HG03565 (cell line): Measurements from ENCODE around the gene RSU1.

Experiments used
- ATAC-seq: cut with Tn5 transposase; IDR thresholded peaks from one replicate; pipeline ENCODE4 v1.9.1; 2021; ENCODE audit warnings: mild to moderate bottlenecking, moderate library complexity; ENCODE audit not compliant: unreplicated experiment

RSU1 gene

DNA sequence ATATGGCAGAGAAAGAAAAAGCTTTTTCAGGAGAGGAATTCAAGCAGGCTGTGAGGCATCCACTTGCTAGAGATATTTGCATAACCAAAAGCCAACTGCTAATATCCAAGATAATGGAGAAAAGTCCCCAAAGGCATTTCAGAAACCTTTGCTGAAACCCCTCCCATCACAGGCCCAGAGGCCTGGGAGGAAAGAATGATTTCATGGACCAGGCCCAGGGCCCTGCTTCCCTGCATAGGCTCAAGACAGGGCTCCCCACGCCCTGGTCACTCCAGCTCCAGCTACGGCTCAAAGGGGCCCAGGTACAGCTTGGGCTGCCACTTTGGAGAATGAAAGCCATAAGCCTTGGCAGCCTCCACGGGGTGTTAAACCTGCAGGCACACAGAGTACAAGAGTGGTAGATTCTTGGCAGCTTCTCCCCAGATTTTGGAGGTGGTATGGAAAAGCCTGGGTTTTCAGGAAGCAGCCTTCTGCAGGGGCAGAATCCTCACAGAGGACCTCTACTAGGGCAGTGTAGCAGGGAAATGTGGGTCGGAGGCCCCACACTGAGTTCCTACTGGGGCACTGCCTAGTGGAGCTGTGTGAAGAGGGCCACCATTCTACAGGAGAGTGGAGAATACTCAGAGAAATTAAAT, 5.6 kb upstream of the RSU1 start:
- ATAC-seq: no peak

DNA sequence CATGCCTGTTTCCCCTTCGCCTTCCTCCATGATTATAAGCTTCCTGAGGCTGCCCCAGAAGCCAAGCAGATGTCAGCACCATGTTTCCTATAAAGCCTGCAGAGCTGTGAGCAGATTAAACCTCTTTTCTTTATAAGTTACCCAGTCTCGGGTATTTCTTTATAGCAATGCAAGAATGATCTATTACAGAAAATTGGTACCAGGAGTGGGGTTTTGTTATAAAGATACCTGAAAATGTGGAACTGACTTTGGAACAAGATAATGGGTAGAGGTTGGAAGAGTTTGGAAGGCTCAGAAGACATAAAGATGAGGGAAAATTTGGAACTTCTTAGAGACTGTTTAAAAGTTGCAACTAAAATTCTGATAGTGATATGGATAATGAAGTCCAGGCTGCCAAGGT, 4.8 kb upstream of the RSU1 start:
- ATAC-seq: no peak

DNA sequence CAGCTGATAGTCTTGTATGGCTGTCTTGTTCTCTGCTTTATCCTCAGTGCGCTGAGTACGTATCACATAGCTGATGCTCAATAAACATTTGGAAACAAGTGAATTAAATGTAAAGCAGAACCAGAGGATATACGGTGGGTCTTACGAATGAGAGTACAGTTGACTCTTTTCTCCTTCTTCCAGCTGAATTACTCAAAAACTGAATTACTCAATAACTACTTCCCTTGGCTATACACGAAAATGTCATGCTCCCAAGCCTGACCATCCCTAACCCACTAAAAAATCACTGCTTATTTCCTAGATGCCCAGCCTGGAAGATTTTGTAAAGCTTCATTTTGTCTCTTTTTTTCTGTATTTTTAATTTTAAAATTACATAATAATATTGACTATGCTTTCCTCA, 3.2 kb upstream of the RSU1 start:
- ATAC-seq: no peak

DNA sequence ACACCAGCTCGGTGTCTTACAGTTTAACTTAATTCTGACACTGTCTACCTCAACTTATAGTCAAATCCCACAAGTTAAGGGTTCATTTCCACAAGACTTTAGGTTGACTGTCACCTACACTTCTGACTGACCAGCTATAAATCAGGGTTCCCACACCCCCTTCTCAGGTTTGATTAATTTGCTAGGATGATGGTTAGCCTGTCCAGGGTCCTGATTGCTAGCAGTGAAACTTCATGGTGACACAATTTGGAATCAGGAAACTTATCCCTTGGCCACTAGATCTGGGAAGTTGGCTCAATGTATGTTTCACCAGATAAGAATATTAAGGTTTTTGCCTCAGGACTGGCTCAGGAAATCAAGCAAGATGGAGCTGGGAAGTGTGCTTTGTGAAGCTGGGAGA, 2.8 kb upstream of the RSU1 start:
- no peak for ATAC-seq

DNA sequence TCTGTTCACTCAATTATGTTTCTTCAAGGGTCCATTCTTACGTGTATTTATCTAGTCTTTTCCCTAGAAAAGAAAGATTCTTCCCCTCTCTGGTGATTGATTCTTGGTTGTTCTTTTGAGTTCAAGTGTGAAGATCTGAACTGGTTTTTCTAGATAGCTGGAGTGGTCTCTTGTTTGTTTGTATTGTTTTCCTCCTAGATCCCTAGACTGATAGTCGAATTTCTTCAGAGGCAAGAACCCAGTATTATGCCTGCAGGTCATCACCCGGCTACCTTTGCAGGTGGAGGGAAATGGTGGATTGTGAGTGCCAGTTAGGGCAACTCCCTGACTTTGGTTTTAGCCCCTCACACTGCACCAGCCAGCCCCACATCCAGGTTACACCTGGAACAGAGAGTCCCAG, 2.2 kb upstream of the RSU1 start:
- no peak for ATAC-seq

DNA sequence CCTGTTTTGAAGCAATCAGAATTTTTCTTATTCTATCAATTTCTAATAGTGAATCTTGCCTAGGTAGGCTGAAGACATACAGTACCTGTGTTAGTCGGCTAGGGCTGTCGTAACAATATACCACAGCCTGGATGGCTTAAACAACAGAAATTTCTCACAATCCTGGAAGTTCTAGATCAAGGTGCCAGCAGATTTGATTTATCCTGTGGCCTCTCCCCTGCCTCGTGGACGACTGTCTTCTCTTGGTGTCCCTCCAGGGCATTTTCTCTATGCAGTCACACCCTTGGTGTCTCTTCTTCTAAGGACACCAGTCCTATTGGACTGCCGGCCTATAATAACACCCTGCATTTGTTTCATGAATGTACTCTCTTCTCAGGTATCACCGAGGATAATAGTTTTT, 1.8 kb upstream of the RSU1 start:
- no peak for ATAC-seq

DNA sequence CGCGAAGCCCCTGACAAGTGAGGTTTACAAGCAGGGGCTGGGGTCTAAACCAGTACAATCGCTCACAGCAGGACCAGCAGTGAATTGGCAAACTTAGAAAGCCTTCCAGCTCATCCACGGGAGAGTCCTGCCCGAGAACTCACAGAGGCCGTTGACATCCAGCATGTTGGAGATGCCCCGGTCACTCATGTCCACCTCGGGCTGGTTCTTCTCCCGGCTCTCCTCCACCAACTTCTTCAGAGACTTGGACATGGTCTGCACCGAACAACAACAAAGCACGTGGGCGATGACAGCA, 447 bp downstream of the RSU1 start:
- no peak for ATAC-seq

DNA sequence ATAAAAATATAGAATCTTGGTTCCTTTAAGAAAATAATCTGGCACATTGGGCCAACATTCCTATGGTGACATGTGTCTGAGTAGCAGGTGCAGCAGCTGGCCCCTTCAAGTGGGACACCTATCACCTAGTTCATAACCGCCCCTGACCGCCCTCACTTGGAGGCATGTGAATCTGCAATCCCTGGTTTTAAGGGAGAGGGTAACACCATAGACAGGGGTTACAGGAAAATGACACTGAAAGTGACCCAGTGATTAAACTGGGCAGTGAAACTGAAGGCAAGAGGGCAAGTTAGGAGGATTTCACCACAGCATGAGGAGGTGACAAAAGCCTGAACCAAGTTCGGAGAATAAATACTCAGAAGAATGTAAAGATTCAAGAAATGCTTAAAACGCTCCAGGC, 1.1 kb downstream of the RSU1 start:
- ATAC-seq: no peak

DNA sequence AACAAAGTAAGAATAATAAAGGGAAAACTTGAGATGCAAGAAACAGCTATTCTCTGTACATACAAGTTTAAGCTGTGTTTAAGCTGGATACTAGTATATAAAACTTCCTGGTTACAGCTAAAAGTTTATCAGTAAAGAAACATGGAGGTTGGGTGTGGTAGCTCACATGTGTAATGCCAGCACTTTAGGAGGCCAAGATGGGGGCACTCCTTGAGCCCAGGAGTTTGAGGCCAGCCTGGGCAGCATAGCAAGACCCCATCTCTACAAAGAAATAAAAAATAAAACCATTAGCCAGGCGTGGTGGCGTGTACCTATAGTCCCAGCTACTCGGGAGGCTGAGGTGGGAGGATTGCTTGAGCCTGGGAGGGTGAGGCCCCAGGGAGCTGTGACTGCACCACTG, 3.2 kb downstream of the RSU1 start:
- ATAC-seq: no peak

DNA sequence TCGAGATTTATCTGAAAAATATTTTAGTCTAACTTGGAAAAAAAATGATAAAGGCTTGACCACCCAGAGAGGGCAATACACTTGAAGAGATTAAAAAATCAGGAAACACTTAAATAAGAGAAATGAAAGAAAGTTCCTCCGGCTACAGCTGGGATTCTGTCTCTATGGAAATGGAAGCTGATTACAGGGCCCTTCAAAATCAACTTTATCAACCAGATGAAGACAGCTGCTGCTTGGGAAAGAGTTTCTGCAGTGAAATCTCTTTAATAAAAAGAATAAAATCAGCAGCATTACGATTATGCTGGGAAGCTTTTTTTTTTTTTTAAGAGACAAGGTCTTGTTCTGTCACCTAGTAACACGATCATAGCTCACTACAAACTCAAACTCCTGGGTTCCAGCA, 4.5 kb downstream of the RSU1 start:
- no peak for ATAC-seq

DNA sequence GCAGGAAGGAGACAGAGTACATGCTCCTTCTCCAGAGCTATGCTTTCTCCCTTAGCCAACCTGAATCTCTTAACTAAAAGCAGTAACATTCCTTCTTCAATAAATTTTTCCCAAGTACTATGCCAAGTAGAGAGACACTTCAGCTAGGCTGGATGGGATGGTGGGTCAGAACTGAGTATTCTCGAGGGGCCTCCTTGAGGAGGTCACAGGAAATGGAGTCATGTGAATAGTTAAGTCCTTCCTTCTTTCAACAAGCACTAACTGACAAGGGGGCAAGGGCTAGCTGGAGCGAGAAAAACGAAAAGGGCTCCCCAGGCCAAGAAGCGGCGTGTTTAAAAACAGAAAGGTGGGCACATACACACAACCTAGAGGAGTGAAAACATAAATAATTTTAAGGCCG, 5.5 kb downstream of the RSU1 start:
- no peak for ATAC-seq

DNA sequence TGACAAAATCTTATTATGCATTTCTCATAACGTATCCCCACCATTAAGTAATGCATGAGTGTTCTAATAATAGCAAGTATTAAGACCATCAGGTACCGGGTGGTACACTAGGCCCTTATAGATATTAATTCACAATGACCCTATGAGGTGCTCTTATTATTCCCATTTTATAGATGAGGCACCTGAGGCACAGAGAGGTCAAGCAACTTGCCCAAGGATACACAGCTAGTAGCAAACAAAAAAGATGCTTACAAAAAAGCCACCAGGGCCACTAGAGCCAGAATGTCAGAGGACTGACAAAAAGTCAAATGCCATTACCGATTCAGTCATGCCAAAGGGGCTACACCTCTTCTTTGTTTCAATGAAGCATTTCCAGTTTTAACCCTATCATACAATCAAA, 5.9 kb downstream of the RSU1 start:
- no peak for ATAC-seq

DNA sequence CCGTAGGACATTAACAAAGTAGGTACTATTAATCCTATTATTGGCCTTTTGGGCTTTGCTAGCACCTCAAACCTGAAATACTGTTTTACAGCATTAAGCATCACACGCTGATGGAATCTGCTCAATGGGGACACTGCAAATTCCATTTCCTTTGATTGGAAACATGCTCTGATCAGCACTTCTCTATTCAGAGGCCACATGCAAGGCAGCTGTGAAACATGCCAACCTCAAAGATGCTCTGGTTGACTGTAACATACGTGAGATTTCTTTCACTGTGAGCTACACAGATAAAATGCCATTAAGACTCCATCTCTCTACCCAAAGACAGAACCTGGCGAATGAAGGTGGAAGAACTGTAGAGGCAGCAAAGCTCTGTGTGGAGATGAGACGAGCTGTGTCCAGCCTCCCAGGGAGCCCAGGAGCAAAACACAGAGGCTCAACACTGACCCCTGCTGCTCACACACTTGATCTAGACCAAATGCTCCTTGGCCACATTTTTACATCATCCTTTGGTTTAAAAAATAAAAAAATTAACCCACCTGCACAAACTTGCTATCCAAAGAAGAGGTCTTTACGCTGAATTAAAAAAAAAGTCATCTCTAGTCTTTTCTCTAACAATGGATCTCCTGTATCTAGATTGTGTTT, 8.0 kb downstream of the RSU1 start:
- peak; percentile 81 for ATAC-seq

DNA sequence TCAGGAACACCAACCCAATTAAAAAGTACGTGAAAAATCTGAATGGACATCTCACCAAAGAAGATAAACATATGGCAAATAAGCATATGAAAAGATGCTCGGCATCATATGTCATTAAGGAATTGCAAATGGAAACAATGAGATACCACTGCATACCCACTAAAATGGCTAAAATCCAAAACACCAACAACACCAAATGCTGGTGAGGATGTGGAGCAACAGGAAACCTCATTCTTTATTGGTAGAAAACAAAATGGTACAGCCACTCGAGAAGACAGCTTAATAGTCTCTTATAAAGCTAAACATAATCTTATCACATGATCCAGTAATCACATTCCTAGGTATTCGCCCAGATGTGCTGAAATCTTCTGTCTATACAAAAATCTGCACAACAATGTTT, 13.1 kb downstream of the RSU1 start:
- ATAC-seq: no peak

DNA sequence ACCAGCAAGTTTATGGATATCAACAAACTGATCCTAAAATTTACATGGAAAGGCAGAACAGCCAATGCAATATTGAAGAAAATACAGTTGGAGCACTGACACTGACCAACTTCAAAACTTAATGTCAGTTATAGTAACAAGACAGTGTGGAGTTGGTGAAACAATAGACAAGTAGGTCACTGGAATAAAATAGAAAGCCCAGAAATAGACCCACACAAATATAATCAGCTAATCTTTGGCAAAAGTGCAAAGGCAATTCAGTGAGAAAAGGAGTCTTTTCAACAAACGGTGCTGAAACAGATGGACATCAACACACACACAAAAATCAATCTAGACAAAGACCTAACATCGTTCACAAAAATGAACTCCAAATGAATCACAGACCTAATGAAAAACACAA, 13.8 kb downstream of the RSU1 start:
- no peak for ATAC-seq

DNA sequence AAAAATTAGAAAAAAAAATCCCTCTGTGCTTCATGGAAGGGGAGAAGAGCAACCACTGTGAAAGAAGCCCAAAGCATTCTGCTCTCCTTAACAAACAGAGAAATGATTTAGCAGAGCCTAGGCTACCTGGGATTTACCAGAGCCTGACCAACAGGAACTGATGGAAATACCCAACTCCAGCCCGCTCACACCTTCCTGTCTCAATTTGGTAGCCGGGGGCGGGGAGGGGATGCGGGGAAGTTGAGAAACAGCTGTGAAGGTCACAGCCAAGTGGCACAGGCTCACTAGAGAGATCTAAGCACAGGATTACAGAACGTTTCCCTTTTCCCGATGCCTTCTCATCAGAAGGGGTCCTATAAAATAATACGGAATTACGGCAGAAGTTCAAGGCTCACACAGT, 17.6 kb downstream of the RSU1 start:
- ATAC-seq: peak; percentile 71

DNA sequence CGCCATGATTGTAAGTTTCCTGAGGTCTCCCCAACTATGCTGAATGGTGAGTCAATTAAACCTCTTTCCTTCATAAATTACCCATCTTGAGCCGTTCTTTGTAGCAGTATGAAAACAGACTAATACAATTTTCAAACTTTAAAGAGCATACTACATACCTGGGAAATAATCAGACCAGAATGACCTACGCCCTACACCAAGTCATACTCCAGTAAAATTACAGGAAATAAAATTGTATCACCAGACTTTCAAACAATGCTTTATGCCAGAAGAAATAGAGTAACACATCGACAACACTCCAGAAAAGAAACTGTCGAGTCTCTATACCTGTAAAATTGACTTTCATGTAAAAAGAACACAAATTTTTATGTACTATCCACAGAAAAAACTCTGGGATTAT, 18.7 kb downstream of the RSU1 start:
- ATAC-seq: no peak

DNA sequence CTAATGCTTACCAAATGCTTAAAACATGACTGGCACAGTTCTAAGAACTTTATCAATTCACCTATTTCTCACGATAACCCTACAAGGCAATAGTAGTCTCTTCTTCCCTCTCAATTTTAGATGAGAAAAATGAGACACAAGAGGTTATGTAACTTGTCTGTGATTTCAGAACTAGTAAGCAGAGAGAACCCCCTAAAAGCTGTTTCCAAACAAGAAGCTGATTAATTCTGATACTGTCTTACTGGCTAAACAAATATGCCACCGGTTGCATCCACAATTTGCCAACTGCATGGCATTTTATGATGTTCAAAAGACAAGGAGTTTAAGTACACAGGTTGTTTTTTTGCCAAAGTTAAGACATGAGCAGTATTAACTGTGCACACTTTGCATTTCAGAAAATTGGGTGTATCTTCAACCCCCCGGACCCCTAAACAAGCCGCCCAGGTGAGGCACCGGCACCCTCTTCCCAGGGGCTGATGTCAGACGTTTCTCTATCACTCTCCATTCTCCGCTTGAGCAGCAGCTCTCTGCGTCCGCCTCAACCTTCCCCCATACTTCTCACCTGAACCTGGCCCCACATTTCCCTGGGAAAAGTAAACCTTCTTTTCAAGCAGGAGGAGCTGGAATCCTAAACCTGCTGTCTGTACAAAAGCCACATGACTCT, 21.7 kb downstream of the RSU1 start:
- no peak for ATAC-seq

DNA sequence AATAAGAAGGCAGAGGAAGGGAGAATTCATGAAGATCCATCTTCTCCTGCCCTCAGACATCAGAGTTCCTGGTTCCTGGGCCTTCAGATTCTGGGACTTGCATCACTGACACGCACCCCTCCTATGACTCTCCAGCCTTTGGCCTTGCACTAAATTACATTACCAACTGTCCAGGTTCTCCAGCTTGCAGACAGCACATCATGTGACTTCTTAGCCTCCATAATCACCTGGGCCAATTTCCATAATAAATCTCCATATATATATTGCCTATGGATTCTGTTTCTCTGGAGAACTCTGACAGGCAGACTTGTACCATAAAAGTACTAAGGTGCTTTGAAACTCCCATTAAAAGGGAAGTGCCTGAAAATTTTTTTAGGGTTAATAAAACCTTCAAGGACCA, 23.2 kb downstream of the RSU1 start:
- ATAC-seq: no peak

DNA sequence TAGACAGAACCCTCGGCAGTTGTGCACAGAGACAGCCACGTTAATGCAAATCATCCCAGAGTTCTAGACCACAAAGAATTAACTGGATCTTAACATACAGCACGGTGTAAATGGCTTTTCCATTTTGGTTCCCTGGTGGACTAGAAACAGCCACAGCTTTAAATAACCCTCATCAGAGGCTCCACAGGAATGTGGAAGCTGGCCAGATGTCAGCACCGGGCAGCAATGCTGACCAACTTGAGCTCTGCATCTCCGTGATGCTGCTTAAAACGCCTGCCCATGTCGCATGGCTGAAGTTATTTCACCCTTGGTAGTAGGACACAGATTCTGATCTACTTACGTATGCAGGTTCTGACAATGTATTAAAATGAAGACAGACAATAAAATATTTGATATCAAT, 24.5 kb downstream of the RSU1 start:
- no peak for ATAC-seq

DNA sequence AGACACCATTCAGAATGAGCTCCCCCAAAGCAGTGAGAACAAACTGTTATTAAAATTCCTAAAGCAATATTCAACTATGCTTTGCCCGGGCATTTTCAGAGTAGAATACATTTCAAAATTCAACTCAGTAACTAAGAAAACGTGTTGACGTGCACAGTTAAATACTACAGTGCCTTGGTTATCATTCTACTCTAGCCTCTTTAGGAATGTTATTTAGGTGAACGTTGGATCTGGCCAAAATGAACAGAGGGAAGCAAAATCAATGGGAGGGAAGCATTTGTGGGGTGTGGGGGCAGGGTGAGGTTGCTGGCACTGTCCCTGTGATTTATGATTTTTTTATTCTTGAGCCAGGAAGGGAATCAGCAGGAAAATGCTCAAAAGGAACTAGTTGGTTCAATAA, 27.5 kb downstream of the RSU1 start:
- ATAC-seq: no peak

DNA sequence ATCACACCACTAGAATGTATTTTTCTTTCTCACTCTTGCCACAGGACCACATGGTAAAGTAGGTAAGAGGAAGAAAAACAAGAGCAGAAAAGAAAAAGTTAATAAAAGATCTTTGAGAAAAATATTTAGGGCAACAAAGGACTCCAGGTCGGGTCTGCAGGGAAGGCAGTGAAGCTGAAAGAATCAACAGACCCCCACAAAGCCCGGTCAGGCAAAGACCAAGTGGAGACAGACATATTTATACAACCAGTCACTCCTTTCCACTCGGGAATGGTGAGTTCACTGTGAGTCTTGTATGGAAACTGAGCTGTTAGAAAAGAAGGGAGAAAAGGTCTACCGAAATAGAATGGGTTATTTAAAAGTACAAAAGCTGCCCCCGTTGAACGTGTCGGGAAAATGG, 28.0 kb downstream of the RSU1 start:
- ATAC-seq: no peak

DNA sequence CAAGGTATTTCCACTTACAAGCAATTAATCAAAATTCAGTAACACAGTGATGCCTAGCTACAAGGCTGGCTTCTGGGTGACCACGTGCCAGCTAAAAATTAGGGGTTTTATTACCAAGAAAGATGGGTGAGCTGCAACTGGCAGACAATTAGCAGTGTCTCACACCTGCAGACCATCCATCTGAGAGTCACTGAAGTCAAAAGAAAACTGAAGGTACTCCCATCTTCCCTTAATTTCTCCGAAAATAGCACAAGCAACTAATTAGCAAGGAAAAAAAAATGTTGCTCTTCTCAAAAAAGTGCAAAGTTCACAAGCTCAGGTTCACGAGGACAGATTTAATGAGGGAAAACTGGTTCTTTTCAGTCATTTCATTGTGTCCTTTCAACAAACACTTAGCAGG, 28.4 kb downstream of the RSU1 start:
- ATAC-seq: no peak
